Activated CD8-positive, alpha-beta memory T cell treated with anti-CD3 and anti-CD28 coated beads for 48 hours (primary cell): Measurements from ENCODE around the gene HYDIN.
"Not testable (repeated sequence)": the region's sequence is repeated elsewhere in the genome, so short reads cannot be mapped to it uniquely, and the experiment has no call there.

Experiments used
- DNase-seq, 3 experiments: peaks; one replicate each; pipeline ENCODE4 v3.0.0-alpha.2; 2020; ENCODE audit warnings: low read depth in 2 of 3, low spot score in 2 of 3

Gene HYDIN

GRCh38 chr16:70882311-70882710, 348.2 kb downstream of the HYDIN start:
- DNase-seq: not testable (repeated sequence)

- not testable (repeated sequence) for DNase-seq
Observed at GRCh38 chr16:70877895-70878294, 352.6 kb downstream of the HYDIN start.

- not testable (repeated sequence) for DNase-seq
Observed at GRCh38 chr16:70876442-70876841, 354.1 kb downstream of the HYDIN start.

GRCh38 chr16:70864698-70865097, 365.8 kb downstream of the HYDIN start:
- not testable (repeated sequence) for DNase-seq

GRCh38 chr16:70861996-70862395, 368.5 kb downstream of the HYDIN start:
- not testable (repeated sequence) for DNase-seq

- not testable (repeated sequence) for DNase-seq
Observed at GRCh38 chr16:70851299-70851698, 379.2 kb downstream of the HYDIN start.

- not testable (repeated sequence) for DNase-seq
Observed at GRCh38 chr16:70823498-70824118, 406.9 kb downstream of the HYDIN start.

DNA sequence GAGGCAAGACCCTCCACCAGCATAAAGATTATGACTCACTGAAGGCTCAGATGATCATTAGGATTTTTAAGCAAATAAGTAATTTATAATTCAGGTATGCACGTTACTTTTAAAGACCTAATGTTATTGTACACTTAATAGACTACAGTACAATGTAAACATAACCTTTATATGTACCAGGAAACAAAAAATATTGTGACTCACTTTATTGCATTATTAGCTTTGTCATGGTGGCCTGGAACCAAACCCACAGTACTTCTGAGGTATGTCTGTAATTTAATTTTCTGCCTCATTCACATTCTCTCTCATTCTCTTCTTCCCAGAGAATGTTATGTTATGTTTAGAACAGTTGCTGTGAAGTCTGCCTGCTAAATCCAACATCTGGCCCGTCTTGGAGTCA, 407.8 kb downstream of the HYDIN start:
- not testable (repeated sequence) for DNase-seq

GRCh38 chr16:70818088-70818487, 412.4 kb downstream of the HYDIN start:
- not testable (repeated sequence) for DNase-seq

- DNase-seq: no peak
Observed at GRCh38 chr16:70809392-70810060, 421.0 kb downstream of the HYDIN start.

DNA sequence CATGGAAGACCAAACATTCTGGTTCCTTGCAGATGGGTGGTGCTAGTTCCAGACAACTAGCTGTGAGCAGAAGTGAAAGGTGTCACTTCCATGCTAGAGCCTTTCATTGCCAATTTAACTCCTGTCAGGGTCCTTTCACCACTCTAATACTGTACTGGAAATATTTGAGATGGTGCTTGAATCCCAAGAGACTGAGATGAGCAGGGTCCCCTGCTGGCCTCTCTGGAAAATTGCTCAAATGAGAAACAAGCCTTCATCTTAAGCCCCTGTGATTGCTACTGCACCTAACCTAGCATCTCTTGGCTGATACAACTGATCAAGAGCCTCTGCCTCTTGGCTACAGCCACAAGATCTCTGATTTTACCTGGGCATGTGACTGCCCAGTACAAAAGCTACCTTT, 422.2 kb downstream of the HYDIN start:
- DNase-seq: no peak

DNA sequence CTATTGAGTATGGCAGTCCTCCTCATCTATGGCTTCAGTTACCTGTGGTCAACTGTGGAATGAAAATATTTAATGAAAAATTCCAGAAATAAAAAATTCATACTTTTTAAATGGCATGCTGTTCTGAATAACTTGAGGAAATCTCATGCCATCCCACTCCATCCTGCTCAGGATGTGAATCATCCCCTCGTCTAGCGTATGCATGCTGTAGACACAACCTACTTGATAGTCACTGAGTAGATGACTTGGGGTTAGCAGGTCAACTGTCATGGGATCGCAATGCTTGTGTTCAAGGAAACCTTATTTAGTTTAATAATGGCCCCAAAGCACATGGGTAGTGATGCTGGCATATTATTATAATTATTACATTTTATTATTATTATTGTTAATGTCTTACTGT, 424.7 kb downstream of the HYDIN start:
- DNase-seq: no peak

- no peak for DNase-seq
Observed at GRCh38 chr16:70805380-70805779, 425.1 kb downstream of the HYDIN start.

- no peak for DNase-seq
Observed at GRCh38 chr16:70804734-70805169, 425.8 kb downstream of the HYDIN start.

GRCh38 chr16:70804153-70804733, 426.3 kb downstream of the HYDIN start:
- no peak for DNase-seq

- no peak for DNase-seq
Observed at GRCh38 chr16:70803319-70803718, 427.2 kb downstream of the HYDIN start.

DNA sequence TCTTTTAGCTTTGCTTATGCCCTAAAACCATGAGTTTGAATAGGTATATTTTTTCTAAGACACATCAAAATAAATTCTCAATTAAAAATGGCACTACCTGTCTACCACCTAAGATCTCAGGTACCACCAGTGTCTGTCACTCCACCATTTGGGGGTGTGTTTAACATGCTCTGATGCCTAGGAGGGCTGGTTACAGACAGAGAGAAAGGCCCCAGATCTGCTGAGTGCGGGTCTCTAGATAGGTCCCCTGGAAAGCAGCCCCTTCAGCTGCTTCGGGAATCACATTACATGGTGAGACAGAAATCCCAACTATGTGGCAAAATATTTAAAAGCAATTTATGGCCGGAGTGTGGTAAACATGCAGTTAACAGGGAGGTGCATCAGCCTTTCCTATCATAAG, 428.9 kb downstream of the HYDIN start:
- no peak for DNase-seq

DNA sequence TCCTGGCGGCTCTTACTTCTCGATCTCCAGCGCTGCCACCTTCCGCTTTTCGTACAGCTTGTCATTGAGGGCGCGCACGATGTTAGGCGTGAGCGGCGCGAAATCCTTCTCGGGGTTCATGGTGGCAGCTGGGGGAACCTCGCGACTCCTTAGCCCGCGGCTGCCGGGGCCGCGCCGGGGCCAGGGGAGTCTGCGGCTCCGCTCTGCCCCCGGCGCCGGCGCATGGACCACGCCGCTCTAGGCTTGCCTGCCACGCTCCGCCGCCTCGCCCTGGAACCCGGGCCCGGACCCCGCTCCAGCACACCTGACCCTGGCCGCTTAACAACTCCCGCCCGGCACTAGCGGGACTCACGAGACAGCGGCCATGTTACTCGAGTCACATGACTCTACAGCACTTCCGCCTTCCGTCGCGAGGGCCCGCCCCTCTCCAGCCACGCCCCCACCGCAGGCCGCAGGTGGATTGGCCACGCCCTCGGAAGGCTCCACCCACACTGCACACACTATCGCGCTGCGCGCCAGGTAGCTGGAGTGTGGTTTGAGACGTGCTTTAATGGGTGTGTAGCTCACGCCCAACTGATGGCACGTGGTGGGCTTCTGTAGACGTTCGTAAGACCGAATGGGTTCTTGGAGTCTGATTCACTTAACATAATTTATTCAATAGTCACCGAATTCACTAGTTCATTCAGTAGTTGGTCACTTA, 429.6 kb downstream of the HYDIN start, which contains the start of gene VAC14:
Gene VAC14, minus strand, starts transcription at position 378 of the 700 bp plus-strand sequence. Its CDS starts 258 bp downstream, at position 120.
- peak; percentile 83 to 97 (median 91) for DNase-seq

DNA sequence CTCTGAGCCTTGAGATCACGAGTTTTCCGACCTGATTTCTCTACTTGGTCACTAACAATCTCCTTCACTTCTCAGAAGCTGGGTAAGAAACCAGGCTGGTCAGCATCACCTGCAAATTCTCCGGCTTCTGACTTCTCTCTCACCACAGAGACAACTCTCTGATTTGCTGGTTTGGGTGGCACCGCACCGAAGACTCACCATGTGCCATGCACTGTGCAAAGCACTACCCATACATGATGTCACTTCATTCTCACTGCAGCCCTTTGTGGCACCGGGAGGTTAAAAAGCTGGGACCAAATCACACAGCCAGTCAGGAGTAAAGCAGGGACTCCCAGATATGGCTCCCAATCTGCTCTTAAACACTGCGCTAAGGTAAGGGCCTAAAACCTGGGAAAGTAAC, 430.2 kb downstream of the HYDIN start:
- no peak for DNase-seq

DNA sequence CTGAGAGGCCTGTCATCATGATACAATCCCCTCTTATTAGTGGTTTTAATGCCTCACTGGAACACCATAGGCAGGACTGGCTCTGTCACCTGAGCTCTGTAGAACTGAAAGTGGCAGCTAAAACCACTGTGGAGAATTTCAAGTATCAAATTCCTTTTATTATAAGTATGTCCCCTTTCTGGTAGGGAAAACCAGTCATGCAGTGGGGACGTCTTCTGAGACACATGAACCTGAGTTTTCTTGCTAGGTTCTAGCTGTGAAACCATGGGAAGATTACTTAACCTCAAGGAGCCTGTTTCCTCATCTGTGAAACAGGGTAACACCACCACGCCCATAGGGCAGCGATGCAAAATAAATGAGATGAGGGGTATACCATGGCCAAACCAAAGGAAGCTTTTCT, 434.2 kb downstream of the HYDIN start:
- no peak for DNase-seq

DNA sequence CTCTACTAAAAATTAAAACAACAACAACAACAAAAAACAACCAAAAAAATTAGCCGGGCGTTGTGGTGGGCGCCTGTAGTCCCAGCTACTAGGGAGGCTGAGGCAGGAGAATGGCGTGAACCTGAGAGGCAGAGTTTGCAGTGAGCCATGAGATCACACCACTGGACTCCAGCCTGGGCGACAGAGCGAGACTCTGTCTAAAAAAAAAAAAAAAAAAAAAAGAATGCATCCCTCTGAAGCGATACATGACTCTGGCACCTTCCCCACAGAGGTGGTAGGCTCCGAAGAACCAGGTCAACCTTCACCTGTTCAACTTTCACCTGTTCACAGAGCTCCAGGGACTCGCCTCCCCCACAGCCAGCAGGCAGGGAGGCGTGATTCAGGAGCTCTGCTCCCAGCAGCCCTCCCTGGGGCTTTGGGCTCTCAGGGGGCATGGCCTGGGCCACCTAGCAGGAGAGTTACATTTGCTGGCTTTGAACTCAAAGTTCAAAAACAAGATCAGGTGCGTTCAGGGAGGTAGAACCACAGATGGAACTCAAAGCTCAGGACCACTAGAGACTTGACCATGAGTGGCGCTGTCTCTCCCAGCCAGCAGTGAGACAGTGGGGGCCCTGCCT, 435.1 kb downstream of the HYDIN start:
- DNase-seq: no peak
